HCT116 (cell line): ENCODE measurements around the gene ERN1. TPM values are rescaled to one million over a fixed set of nuclear protein-coding genes. Genes with fewer than 3 reads are reported as not detected.

Source experiments
- ATAC-seq: fragments of 200-7000 bp; cut with Tn5 transposase; 2 replicates; pipeline ENCODE4 v1.9.1; 2020; ENCODE audit warnings: mild to moderate bottlenecking, moderate library complexity
- BruUV-seq: library from RNA; stranded (reverse); fragments of 400-500 nt; replicated peaks from 2 replicates; lab custom pipeline; 2021; lab: Mats Ljungman, UMichigan
- CTCF ChIA-PET: fragments of 300-600 bp; sonication (Branson Sonifier 250); formaldehyde crosslinking; loops from one replicate; lab custom pipeline; 2021; ENCODE audit warnings: antibody characterized with exemption; lab: Charles Lee
- POLR2A ChIA-PET: fragments of 300-600, 350-600 bp; sonication (Branson Sonifier 250); formaldehyde crosslinking; loops from one replicate; lab custom pipeline; 2021; ENCODE audit warnings: antibody characterized with exemption; lab: Charles Lee
- RAD21 ChIA-PET, 2 experiments: fragments of 300-600 bp; sonication (Branson Sonifier 250); formaldehyde crosslinking; loops; one replicate each; lab custom pipeline; 2023; ENCODE audit warnings: low total read pairs in 2 of 2; ENCODE audit not compliant: uncharacterized antibody in 2 of 2, unreplicated experiment in 2 of 2, low non-redundant PET in 1 of 2; lab: Charles Lee
- DNase-seq: peaks from one replicate; pipeline ENCODE4 v3.0.0-alpha.2; 2010; ENCODE audit warnings: low read depth, low spot score
- H2AFZ ChIP-seq: fragments of 200-600 bp; shearing (Covaris generic), sonication (generic); 2 replicates; pipeline ENCODE4 v1.6.1; 2017; ENCODE audit warnings: low read depth, mixed run types, mixed read lengths, antibody characterized with exemption, low read length; ENCODE audit not compliant: poor library complexity, severe bottlenecking
- H3K27ac ChIP-seq: 2 replicates; pipeline ENCODE4 v1.5.1; 2012; ENCODE audit warnings: low read depth, low read length
- H3K27me3 ChIP-seq: fragments of 200-600 bp; sonication (generic); 2 replicates; pipeline ENCODE4 v1.6.1; 2016; ENCODE audit warnings: mixed run types, low read length, mixed read lengths; ENCODE audit not compliant: insufficient read depth
- H3K36me3 ChIP-seq, 2 experiments: fragments of 200-500 bp in 1 of 2; fragments of 200-600 bp in 1 of 2; sonication (Bioruptor generic) in 1 of 2; sonication (generic) in 1 of 2; 2 replicates each; pipeline versions ENCODE4 v1.5.1 to v1.6.1; 2014 to 2016; ENCODE audit warnings: low read length in 2 of 2, inconsistent platforms in 1 of 2, mixed read lengths in 1 of 2, mixed run types in 1 of 2; ENCODE audit not compliant: insufficient read depth in 2 of 2, control insufficient read depth in 1 of 2
- H3K4me1 ChIP-seq, 2 experiments: fragments of 200-600 bp in 1 of 2; sonication (generic) in 1 of 2; 2 replicates each; pipeline versions ENCODE4 v1.5.1 to v1.6.1; 2012 to 2017; ENCODE audit warnings: low read length in 2 of 2, inconsistent platforms in 1 of 2, mild to moderate bottlenecking in 1 of 2, mixed read lengths in 1 of 2, mixed run types in 1 of 2, moderate library complexity in 1 of 2; ENCODE audit not compliant: insufficient read depth in 2 of 2, control insufficient read depth in 1 of 2
- H3K4me2 ChIP-seq: fragments of 200-600 bp; sonication (generic); 2 replicates; pipeline ENCODE4 v1.6.1; 2017; ENCODE audit warnings: mixed run types, low read length, mixed read lengths
- H3K4me3 ChIP-seq, 2 experiments: fragments of 200-600 bp in 1 of 2; sonication (generic) in 1 of 2; replicated peaks in 1 of 2; 2 replicates each; pipeline ENCODE4 v1.5.1; 2011 to 2016; ENCODE audit warnings: low read length in 2 of 2, control low read depth in 1 of 2, low read depth in 1 of 2, mild to moderate bottlenecking in 1 of 2, mixed read lengths in 1 of 2, mixed run types in 1 of 2
- H3K79me2 ChIP-seq: fragments of 200-600 bp; sonication (generic); 2 replicates; pipeline ENCODE4 v1.6.1; 2017; ENCODE audit warnings: mild to moderate bottlenecking, mixed run types, low read length, moderate library complexity, mixed read lengths; ENCODE audit not compliant: insufficient read depth
- H3K9ac ChIP-seq: fragments of 200-600 bp; sonication (generic); 2 replicates; pipeline ENCODE4 v1.6.1; 2016; ENCODE audit warnings: low read length, mixed read lengths
- H3K9me2 ChIP-seq: fragments of 200-600 bp; sonication (generic), shearing (Covaris generic); 2 replicates; pipeline ENCODE4 v1.6.1; 2017; ENCODE audit warnings: mixed run types, mild to moderate bottlenecking, moderate library complexity; ENCODE audit not compliant: insufficient read depth
- H3K9me3 ChIP-seq, 2 experiments: fragments of 200-500 bp in 1 of 2; fragments of 200-600 bp in 1 of 2; sonication (Bioruptor generic) in 1 of 2; sonication (generic) in 1 of 2; 2 replicates each; pipeline ENCODE4 v1.6.1; 2014 to 2017; ENCODE audit warnings: low read length in 2 of 2, mixed read lengths in 2 of 2, inconsistent platforms in 1 of 2, low read depth in 1 of 2, mild to moderate bottlenecking in 1 of 2, mixed run types in 1 of 2, moderate library complexity in 1 of 2; ENCODE audit not compliant: control insufficient read depth in 1 of 2, insufficient read depth in 1 of 2
- H4K20me1 ChIP-seq: fragments of 200-600 bp; sonication (generic), shearing (Covaris generic); 2 replicates; pipeline ENCODE4 v1.6.1; 2017; ENCODE audit warnings: mixed run types, mild to moderate bottlenecking, moderate library complexity; ENCODE audit not compliant: insufficient read depth
- CEBPB ChIP-seq: IDR thresholded peaks from 2 replicates; pipeline ENCODE4 v1.6.1; 2012; ENCODE audit warnings: low read depth
- EZH2 ChIP-seq: fragments of 200-600 bp; sonication (generic); IDR thresholded peaks from 2 replicates; pipeline ENCODE4 v1.6.1; 2017; ENCODE audit warnings: antibody characterized with exemption, mixed run types
- POLR2A ChIP-seq: IDR thresholded peaks from 2 replicates; pipeline ENCODE4 v1.7.0; 2011; ENCODE audit warnings: borderline replicate concordance; ENCODE audit not compliant: insufficient read depth, insufficient read length; ENCODE audit errors: extremely low read depth
- SP1 ChIP-seq: IDR thresholded peaks from 2 replicates; pipeline ENCODE4 v1.6.1; 2012; ENCODE audit warnings: low read depth
- intact Hi-C: fragments of 100-400 bp; cut with micrococcal nuclease; formaldehyde crosslinking; loops from 2 replicates; pipeline ENCODE4 v1.10.0; 2022
- total RNA-seq: library from RNA; stranded (reverse); gene quantifications from one replicate; pipeline ENCODE4 v1.2.1, GENCODE V29; 2021; ENCODE audit not compliant: unreplicated experiment

ERN1 gene
- total RNA-seq, 1 experiment from 2014 or later: 28.2 TPM

- H3K79me2 ChIP-seq: no peaks in the 10 kb centered on the region
- CTCF ChIA-PET: interaction anchor here (1.1 kb wide), 1 partner anchor 12 kb away, joined by 3 read pairs; no protein-coding TSS in a partner anchor
- intact Hi-C loops: no loop called here
- no peak overlapping the region for H2AFZ ChIP-seq
- no peak for ATAC-seq
- TF ChIP-seq CEBPB: no peak
- no peak for TF ChIP-seq POLR2A
- no peak for TF ChIP-seq EZH2
- no peak overlapping the region for H3K9ac ChIP-seq
- POLR2A ChIA-PET: no interaction called here
- DNase-seq: no peak
- RAD21 ChIA-PET: no interaction called here
- BruUV-seq: no TSS peak
- H3K4me2 ChIP-seq: no peak overlapping the region
- H3K27ac ChIP-seq: no peak overlapping the region
- H3K4me3 ChIP-seq: no peak overlapping the region
- H4K20me1 ChIP-seq: no peaks in the 10 kb centered on the region
- H3K4me1 ChIP-seq: peaks cover 14 to 28% of the 10 kb centered on the region in 2 experiments
- H3K9me3 ChIP-seq: no peaks in the 10 kb centered on the region
- H3K36me3 ChIP-seq: no peaks in the 10 kb centered on the region
- no peaks in the 10 kb centered on the region for H3K9me2 ChIP-seq
- H3K27me3 ChIP-seq: no peaks in the 10 kb centered on the region
Measured at GRCh38 chr17:64002658-64003525, 127.1 kb downstream of the ERN1 start.

GRCh38 chr17:64001763-64002529 lies 128.0 kb downstream of the ERN1 start:
- no peak overlapping the region for H3K9ac ChIP-seq

More at GRCh38 chr17:64001763-64002529, 128.0 kb downstream of the ERN1 start:
- BruUV-seq: no TSS peak
- ChIA-PET RAD21 (no interaction called here), POLR2A (no interaction called here), CTCF (interaction anchor here (1.1 kb wide), 1 partner anchor 12 kb away, joined by 3 read pairs; no protein-coding TSS in a partner anchor)
- peaks cover 14 to 20% of the 10 kb centered on the region in 2 experiments for H3K4me1 ChIP-seq
- no peak overlapping the region for H3K4me2 ChIP-seq
- DNase-seq (no peak), ATAC-seq (no peak)
- H3K4me3 ChIP-seq: no peak overlapping the region
- no peak for TF ChIP-seq SP1
- no peak overlapping the region for H2AFZ ChIP-seq
- H3K79me2 ChIP-seq: no peaks in the 10 kb centered on the region
- no peaks in the 10 kb centered on the region for H3K36me3 ChIP-seq
- H3K27ac ChIP-seq: no peak overlapping the region
- H3K9me3 ChIP-seq: no peaks in the 10 kb centered on the region
- intact Hi-C loops: no loop called here
- H4K20me1 ChIP-seq: no peaks in the 10 kb centered on the region
- H3K27me3 ChIP-seq: peaks cover 2% of the 10 kb centered on the region; the same call in 1 of the 2 replicates
- no peaks in the 10 kb centered on the region for H3K9me2 ChIP-seq
